GM19043 (cell line): ENCODE measurements around the gene ZDBF2.
"Not testable (repeated sequence)": the region's sequence is repeated elsewhere in the genome, so short reads cannot be mapped to it uniquely, and the experiment has no call there.

ENCODE experiments used
- ATAC-seq: cut with Tn5 transposase; IDR thresholded peaks from one replicate; pipeline ENCODE4 v1.9.1; 2021; ENCODE audit warnings: low read depth; ENCODE audit not compliant: unreplicated experiment

Gene ZDBF2

GRCh38 chr2:206258615-206259014, 15.8 kb upstream of the ZDBF2 start:
- not testable (repeated sequence) for ATAC-seq

DNA sequence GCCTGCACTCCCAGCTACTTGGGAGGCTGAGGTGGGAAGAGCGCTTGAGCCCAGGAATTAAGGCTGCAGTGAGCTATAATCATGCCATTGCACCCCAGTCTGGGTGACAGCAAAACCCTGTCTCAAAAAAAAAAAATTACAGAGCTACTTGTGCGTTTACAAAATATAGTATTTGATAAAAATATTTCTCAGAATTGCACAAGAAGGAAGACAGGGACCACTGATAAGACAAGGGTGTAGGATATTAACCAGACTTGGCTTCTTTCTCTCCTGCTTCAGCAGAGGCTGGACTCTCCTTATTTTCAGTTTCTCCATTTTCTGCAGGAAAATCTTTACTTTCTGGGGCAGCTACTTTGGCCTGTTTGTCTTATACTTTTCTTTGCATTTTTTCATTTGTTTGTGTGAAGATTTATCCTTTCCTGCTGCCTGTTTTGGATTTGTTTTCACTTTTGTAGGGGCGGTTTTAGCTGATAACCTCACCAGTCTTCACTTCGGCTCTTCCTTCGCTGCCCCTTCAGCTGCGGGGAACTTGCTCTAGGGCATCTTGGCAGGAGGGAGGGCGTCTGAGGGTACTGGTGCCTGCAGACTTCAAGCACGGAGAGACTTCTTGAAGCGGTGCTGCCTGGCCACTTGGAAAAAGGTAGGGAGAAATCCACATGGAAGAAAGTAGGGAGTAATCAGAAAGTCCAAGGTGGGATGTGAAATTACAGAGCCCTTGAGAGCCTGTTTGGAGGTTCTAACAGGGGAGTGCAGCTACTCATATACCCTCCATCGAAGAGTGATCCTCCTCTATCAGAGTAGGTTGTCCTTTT, 14.9 kb upstream of the ZDBF2 start:
- ATAC-seq, result no peak

GRCh38 chr2:206260188-206261012, 14.1 kb upstream of the ZDBF2 start:
- ATAC-seq, result peak; percentile 86

DNA sequence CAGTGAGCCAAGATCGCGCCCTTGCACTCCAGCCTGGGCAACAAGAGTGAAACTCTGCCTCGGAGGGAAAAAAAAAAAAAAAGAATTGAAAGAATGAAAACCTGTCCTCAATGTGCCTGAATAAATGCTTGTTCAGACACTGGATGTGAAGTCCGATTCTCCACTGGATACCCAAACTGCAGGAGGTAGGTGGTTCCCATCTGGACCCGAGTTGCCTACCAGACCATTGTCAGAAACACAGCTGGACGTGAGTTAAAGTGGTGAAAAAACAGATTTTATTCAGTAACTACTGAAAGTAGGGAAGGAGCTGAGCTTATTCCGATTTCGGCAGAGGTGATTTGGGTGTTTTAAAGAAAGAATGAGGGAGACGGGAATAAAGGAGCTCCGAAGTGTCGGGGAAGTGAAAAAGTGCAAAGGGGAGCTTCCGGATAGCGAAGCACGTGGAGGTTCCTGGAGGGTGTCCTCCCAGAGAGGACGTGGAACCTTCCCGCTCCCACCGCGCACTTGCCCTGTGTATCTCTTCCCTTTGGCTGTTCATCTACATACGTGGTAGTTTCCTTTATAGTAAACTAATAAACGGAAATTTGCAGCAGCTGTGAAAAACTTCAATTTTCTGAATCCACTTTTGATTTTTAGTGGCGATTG, 10.4 kb upstream of the ZDBF2 start:
- ATAC-seq, result no peak

DNA sequence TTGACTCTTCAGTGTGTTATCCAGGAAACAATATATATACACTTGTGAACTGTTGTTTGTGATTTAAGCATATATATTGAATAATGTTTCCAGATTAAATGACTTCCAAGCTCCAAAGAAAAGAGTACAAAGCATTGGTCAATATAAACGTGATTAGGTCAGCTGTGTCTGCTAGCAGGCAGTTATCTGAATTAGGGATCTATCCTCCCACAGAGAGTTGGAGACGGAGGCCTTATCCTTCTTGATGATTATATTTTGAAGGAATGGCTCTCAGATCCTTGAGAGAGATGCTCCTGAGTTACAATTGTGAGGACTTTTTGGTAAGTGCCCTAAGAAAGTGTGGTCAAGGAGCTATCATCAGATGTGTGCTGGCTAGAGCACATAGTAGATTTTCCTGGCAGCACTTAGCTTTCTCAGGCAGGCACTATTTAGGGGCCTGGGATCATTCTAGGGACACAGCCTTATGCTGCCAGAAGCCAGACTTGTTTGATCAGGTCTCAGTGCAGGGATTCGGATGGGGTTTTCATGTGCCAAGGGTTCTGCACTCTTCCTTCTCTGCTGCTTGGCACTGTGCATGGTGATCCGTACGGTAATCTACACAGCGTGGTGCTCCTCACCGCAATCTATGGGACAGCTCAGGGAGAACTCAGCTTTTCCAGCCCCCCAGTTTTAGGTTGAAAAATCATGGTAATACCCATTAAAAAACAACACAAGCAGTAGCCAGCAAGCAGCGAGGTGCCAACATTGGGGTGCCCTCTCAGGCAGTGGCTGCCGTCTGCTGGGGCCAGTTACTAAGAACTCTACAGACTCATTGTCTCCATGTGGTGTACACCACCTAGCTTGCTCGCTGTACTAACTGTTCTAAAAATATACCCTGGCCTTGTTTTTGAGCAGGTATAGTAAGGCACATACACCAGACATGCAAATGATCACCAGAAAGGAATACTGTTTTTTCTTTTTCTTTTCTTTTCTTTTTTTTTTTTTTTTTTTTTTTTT, 8.0 kb upstream of the ZDBF2 start:
- no peak for ATAC-seq

DNA sequence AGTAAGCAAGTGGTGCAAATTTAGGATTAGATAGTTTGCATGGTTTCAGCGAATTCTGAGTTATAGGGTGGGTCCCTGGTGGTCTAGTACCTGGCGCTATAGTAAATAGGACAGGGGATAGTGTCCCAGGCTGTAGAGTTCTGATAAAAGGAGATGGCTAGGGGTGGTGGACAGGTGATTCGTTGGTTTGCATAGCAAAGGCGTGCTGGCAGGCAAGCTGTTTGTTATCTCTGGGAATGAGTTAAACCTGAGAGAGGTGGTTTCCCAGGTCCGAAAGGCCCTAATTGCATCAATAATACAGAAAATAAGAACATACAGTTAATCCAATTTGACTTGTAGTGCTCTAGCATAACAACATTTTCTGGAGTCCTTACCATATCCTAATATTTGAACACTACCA, 6.9 kb upstream of the ZDBF2 start:
- no peak for ATAC-seq

DNA sequence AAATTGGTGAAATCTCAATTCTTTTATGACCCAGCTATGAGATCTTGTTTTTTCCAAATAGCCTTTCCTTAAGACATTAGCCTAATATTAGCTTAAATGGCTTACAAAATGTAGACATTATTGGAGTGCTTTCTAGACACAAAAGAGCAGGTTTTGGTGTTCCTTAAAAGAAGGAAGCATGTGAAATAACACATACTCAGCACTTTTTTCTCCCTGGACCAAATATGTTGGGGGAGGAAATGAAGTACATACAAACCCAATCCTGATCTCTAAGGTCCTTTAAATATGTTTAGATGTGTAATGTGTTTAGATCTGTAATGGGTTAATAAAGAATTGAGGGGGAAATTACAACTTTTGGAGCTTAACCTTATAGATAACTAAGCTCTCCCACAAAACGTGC, 3.4 kb upstream of the ZDBF2 start:
- no peak for ATAC-seq

DNA sequence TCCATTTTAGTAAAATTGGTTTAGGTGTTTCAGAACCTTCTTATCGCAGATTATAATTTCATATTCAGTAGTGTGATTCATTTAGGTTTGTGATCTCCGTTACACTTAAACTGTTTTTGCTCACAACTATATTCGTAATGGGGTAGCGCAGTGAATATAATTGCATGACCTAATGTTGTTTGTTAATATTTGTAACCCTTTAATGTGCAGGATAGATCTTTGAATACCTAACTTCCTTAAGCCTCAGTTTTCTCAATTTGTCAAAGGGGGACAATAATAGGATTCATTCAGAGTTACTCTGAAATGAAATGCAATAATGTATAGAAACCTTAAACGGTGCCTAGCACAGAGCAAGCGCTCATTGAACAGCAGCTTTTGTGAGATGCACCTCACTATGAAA, 558 bp upstream of the ZDBF2 start:
- no peak for ATAC-seq

DNA sequence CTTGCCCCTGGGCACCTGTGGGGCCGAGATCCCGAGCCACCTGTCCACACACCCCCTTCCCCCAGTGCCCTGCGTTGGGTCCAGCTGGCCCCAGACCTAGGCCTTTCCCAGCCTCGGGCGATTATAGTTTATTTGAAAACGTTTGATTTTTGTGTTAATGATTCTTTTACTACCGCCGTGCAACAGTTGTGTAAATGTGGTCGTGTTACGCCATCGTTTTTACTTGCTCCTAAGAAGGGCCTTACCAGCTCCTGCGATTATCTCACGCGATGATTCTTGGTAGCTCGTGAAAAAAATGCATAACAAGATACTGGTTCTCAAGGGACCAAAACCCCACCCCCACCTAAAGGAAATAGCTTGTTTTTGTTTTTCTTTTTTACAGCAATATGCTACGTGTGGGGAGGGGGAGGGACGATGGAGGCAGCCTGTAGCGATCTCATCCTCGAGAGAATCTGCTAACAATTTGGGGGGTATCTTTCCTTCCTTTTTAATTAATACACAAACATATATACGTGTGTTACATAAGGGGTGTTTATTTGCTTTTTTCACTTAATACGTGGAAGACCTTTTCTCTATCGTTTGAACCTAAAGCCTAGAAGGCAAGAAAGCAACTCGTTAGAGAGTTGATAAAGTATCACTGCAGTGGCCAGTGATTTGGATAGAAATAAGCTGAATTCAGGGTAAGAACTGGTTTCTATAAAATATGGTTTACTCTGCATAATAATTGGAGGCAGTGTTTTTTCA, 1.0 kb downstream of the ZDBF2 start:
- ATAC-seq, result peak; percentile 33

DNA sequence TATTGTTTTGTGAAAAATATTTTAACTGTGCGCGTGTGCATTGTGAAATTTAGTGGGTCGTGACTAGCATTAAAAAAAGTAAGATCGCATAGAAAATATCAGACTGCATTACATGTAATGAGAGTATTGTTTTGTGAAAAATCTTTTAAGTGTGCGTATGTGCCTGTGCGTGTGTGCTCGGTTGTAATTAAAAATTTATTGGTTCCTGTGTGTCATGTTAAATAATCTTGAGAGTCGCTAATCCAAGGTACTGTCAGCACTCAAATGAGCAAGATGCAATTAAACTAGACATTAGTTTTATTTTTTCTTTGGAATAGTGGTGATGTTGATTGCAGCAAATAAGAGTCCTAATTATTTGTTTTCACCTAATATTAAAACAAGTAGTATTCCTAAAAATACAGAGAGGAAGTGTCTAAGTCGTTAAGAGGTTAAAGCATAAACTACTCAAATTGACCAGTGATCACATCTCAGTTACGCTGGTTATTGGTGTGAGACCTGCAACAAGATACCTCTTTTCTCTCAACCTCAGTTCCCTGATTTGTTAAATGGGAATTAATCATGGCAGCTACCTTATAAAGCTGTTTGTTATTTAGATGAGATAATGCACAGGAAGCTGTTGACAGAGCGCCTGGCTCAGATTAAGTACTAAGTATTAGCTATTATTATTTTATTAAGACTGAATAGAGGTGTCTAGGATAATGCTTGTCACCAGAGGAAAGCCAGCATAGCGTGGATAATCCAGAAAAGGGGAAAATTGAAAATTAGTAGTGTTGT, 1.9 kb downstream of the ZDBF2 start:
- no peak for ATAC-seq

- no peak for ATAC-seq
These were observed 3.0 kb downstream of the ZDBF2 start for GRCh38 chr2:206277503-206277902.

- no peak for ATAC-seq
These were observed 8.3 kb downstream of the ZDBF2 start for GRCh38 chr2:206282746-206283145.

- no peak for ATAC-seq
These were observed 12.7 kb downstream of the ZDBF2 start for GRCh38 chr2:206287197-206287596.

GRCh38 chr2:206289391-206289790, 14.9 kb downstream of the ZDBF2 start:
- no peak for ATAC-seq

- no peak for ATAC-seq
These were observed 21.7 kb downstream of the ZDBF2 start for GRCh38 chr2:206296128-206296527.

GRCh38 chr2:206299608-206300007, 25.1 kb downstream of the ZDBF2 start:
- not testable (repeated sequence) for ATAC-seq

GRCh38 chr2:206305523-206306245, 31.2 kb downstream of the ZDBF2 start:
- ATAC-seq, result peak; percentile 68

GRCh38 chr2:206311026-206311425, 36.6 kb downstream of the ZDBF2 start:
- no peak for ATAC-seq
